Right renal pelvis (tissue), 4 donors: ENCODE results near the gene GJB1. TPM values are rescaled to one million over a fixed set of nuclear protein-coding genes. Genes with fewer than 3 reads are reported as not detected.
"Not testable (repeated sequence)": the region's sequence is repeated elsewhere in the genome, so short reads cannot be mapped to it uniquely, and the experiment has no call there.

Source experiments
- DNase-seq, 4 donors: peaks; one replicate each; pipeline ENCODE4 v3.0.0-alpha.2; 2013; ENCODE audit warnings: low read depth in 4 of 4, low spot score in 3 of 4, missing footprints in 1 of 4
- polyA plus RNA-seq, 4 donors: library from polyadenylated mRNA; unstranded; fragments of 120-200 nt; gene quantifications; one replicate each; pipeline ENCODE4 v1.2.1, GENCODE V29; 2013; ENCODE audit not compliant: insufficient read length in 4 of 4

The GJB1 gene
- polyA plus RNA-seq, 4 donors: 42.1 to 55.6 (median 45.5) TPM

DNA sequence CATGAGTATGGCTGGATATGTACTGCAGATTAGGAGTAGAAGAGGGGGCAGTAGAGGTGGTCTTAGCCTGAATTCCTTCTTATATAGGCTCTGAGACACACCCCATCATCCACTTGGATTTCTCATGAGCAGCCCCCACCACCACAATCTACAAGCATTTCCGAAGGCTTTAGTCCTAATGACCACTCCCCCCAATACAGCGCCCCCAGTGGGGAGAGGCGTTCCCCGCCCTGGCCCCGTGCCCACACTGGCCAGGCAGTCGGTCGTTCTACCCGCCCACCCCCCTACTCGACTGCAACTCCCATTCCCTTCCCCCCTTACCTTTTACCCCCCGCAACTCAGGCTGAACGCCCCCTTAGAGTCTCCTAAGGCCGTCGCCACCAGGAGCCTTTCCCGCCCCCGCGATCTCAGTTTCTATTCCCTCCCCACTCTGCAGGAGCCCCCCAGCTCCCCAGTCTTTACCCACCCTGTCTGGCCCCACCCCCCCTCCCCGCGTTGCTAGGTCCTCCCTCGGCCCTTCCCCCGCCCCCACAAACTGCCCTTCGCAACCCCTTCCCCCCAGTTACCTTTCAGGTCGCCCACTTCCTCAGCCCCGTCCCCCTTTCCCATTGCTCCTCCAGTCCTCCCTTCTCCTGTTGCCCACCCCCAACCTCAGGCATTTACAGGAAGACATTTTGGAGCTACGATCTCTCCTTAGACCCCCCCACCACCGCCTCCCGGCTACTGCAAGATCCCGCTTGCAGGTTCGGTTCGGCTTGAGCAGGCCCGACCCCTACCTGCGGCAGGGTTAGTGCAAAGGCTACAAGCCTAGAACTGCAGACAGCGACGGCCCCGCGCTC lies 30.4 kb downstream of the GJB1 start:
- DNase-seq: peak in 2 of 4 donors; percentile 31 to 41

DNA sequence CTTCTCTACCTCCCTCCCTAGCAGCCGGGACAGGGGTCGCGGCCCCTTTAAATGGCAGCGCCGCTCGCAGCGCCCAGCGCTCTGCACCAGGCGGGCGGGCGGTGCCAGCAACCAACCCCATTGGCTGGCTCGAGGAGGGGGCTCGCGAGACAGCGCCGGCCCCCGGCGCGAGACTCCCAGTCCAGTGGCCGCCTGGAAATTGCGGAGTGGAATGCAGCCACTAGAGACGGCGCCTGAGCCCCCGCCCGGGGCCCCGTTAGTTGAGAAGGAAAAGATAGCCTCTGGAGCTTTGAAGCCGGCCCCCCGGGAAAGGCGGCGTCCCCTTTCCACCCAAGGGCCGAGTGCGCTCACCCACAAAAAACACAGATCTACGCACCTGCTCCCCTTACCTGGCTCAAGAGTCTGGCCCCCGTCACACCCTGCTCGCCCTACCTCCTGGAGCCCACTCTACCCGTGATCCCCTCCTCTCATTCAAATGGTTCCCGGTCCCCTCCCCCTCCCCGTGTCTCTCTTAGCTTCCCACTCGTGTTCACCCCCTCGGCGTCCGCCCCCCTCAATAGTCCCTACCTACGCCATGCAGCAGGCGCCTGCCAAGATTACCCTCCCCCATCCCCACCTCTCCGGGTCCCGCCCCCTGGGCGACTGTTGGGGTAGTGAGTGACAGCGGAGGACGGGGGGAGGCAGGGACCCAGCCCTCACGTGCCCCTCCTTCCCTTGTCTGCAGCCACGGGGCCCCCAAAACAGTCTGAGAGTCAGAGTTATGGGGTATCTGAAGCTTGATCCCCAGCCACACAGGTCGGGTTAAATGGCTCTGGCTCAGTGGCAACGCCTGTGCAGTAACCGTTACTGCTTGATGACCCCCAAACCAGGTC lies 31.3 kb downstream of the GJB1 start, which contains the start of gene ZMYM3:
TSS of gene ZMYM3 (minus strand) at position 49 of the 872 bp plus-strand sequence. CDS start 885 bp downstream, outside the sequence.
- peak; percentile 55 to 79 (median 67) for DNase-seq

DNA sequence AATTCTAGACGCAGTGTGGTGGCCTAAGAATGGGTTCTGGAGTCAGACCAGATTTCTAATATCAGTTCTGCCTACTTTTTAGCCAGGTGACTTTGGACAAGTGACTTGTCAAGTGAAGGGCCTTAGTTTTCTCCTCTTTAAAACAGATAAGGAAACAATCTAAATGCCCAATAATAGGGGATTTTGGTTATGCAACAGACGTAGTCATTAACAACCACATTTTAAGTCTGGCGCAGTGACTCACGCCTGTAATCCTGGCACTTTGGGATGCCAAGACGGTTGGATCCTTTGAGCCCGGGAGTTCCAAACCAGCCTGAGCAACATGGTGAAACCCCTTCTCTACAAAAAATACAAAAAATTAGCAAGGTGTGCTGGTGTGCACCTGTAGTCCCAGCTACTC lies 33.0 kb downstream of the GJB1 start:
- no peak for DNase-seq

DNA sequence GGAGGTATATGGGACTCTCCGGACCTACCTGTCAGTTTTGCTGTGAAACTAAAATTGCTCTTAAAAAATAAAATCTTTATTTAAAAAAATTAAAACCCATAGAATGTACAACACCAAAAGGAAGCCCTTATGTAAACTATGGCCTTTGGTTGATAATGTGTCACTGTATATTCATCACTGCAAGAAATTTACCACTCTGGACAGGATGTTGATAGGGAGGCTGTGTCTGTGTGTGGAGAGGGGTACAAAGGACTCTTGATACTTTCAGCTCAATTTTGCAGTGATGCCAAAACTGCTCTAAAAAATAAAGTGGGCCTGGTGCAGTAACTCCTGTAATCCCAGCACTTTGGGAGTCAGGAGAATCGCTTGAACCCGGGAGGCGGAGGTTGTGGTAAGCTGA lies 33.8 kb downstream of the GJB1 start:
- no peak for DNase-seq

DNA sequence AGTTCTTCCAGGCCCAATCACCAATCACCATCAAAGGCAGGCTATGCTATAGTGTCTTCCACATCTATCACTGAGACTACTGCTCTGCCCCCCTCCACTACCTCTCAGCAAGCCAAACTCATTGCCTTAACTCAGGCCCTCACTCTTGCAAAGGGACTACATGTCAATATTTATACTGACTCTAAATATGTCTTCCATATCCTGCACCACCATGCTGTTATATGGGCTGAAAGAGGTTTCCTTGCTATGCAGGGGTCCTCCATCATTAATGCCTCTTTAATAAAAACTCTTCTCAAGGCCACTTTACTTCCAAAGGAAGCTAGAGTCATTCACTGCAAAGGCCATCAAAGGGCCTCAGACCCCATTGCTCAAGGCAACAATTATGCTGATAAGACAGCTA lies 45.6 kb downstream of the GJB1 start:
- not testable (repeated sequence) for DNase-seq

DNA sequence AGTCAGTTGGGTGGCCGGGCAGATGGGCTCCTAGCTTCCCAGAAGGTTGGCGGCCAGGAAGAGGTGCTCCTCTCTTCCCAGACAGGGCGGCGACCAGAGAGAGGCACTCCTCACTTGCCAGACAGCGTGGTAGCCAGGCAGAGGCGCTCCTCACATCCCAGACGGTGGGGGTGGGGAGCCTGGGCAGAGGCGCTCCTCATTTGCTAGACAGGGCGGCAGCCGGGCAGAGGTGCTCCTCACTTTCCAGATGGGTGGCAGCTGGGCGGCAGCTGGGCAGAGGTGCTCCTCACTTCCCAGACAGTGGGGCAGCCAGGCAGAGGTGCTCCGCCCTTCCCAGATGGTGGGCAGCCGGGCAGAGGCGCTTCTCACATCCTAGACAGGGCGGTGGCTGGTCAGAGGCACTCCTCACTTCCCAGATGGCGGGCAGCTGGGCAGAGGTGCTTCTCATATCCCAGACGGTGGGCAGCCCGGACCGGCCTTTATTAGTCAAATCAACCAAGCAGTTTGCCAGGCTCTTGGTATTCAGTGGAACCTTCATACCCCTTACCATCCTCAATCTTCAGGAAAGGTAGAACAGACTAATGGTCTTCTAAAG lies 46.9 kb downstream of the GJB1 start:
- no peak for DNase-seq

DNA sequence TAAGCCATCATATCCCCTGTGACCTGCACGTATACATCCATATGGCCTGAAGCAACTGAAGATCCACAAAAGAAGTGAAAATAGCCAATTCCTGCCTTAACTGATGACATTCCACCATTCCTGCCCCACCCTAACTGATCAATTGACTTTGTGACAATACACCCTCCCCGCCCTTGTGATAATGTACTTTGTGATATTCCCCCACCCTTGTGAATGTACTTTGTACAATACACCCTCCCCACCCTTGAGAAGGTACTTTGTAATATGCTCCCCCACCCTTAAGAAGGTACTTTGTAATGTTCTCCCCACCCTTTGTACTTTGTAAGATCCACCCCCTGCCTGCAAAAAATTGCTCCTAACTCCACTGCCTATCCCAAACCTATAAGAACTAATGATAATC lies 49.3 kb downstream of the GJB1 start:
- not testable (repeated sequence) for DNase-seq

Other genes with a start within 250 kb of the GJB1 start
- 10 to 100 TPM; 53.1 to 57.3 (median 55.1) TPM for gene SNX12, start 154.9 kb upstream of the GJB1 start, polyA plus RNA-seq
- gene FOXO4, start 127.4 kb upstream of the GJB1 start, polyA plus RNA-seq: 10 to 100 TPM; 23.8 to 29.3 (median 27.8) TPM
- not detected for gene CXorf65, start 116.5 kb upstream of the GJB1 start, polyA plus RNA-seq
- gene IL2RG, start 111.6 kb upstream of the GJB1 start, polyA plus RNA-seq: 1 to 10 TPM in 3 of 4 donors, under 1 TPM in 1; 0.93 to 2.3 (median 1.2) TPM
- 10 to 100 TPM; 39.7 to 47.4 (median 41.4) TPM for gene MED12, start 104.6 kb upstream of the GJB1 start, polyA plus RNA-seq
- gene NLGN3, start 78.4 kb upstream of the GJB1 start, polyA plus RNA-seq: 1 to 10 TPM; 4.3 to 6.3 (median 4.9) TPM
- 10 to 100 TPM; 57.7 to 65.6 (median 59.7) TPM for gene ZMYM3, start 30.9 kb downstream of the GJB1 start, polyA plus RNA-seq
- gene NONO, start 60.4 kb downstream of the GJB1 start, polyA plus RNA-seq: 100 to 1,000 TPM; 557 to 597 (median 565) TPM
- gene ITGB1BP2, start 78.5 kb downstream of the GJB1 start, polyA plus RNA-seq: 1 to 10 TPM; 1.2 to 1.5 (median 1.3) TPM
- gene TAF1, start 143.1 kb downstream of the GJB1 start, polyA plus RNA-seq: 10 to 100 TPM; 32.4 to 38.2 (median 36.9) TPM